Right lobe of liver (tissue), 6 donors: ENCODE measurements around the gene E2F8. TPM values are rescaled to one million over a fixed set of nuclear protein-coding genes. Genes with fewer than 3 reads are reported as not detected.
A peak's percentile ranks its signal among the peaks of the same experiment; 100 is the strongest.
"Not testable (repeated sequence)": the region's sequence is repeated elsewhere in the genome, so short reads cannot be mapped to it uniquely, and the experiment has no call there.

ENCODE experiments used
- ATAC-seq, 4 donors: fragments of 200-7000 bp; cut with Tn5 transposase; one replicate each; pipeline ENCODE4 v1.9.1; 2020; ENCODE audit warnings: mild to moderate bottlenecking in 4 of 4, moderate library complexity in 4 of 4
- DNase-seq, 3 donors: peaks; one replicate each; pipeline ENCODE4 v3.0.0-alpha.2; 2020
- H3K27ac ChIP-seq, 3 donors: fragments of 200-600 bp; one replicate each; pipeline ENCODE4 v1.8.0; 2022
- H3K27me3 ChIP-seq, 2 donors: fragments of 200-600 bp; one replicate each; pipeline ENCODE4 v1.8.0; 2022
- H3K36me3 ChIP-seq, 4 donors: fragments of 200-600 bp; sonication (generic) in 1 of 4; one replicate each; pipeline versions ENCODE4 v1.5.1 to v1.8.0; 2017 to 2022; ENCODE audit warnings: control low read depth in 1 of 4
- H3K4me1 ChIP-seq, 4 donors: fragments of 200-600 bp; sonication (generic) in 1 of 4; one replicate each; pipeline versions ENCODE4 v1.5.1 to v1.8.0; 2017 to 2022; ENCODE audit warnings: control low read depth in 1 of 4
- H3K4me3 ChIP-seq, 3 donors: fragments of 200-600 bp; one replicate each; pipeline ENCODE4 v1.8.0; 2022
- H3K9me3 ChIP-seq, 4 donors: fragments of 200-600 bp; sonication (generic) in 1 of 4; one replicate each; pipeline versions ENCODE4 v1.5.1 to v1.8.0; 2017 to 2022; ENCODE audit warnings: control low read depth in 1 of 4
- POLR2A ChIP-seq: fragments of 450-650 bp; IDR thresholded peaks from one replicate; pipeline ENCODE4 v1.6.1; 2017; ENCODE audit warnings: antibody characterized with exemption, mild to moderate bottlenecking
- WGBS: methylation state at CpG from one replicate; pipeline ENCODE4 v1.1.6; 2018; ENCODE audit warnings: low coverage, low lambda C conversion rate; ENCODE audit not compliant: insufficient coverage; ENCODE audit errors: missing lambda C conversion rate; 5-methylcytosine and 5-hydroxymethylcytosine counted together
- intact Hi-C, 2 donors: fragments of 100-400 bp; cut with DNase I; formaldehyde crosslinking; loops; one replicate each; pipeline versions ENCODE4 v1.11.2 to v1.14.1; 2022
- total RNA-seq, 6 experiments: library from RNA; depleted of rRNA in 2 of 6; stranded (reverse); fragments of >200 nt in 2 of 6; fragmentation: NEBNext Ultra II Directional in 3 of 6; extraction: Animal tissue kit (Norgen Biotek cat#: 25700) in 3 of 6; gene quantifications; one replicate each; pipeline versions ENCODE4 v1.1.0 to v1.2.4, GENCODE V29; 2016 to 2023
- TF ChIP-seq, protein P1 (sequence below), 4 donors: fragments of 200-600 bp in 3 of 4; fragments of 450-650 bp in 1 of 4; IDR thresholded peaks; one replicate each; pipeline versions ENCODE4 v1.5.1 to v1.8.0; 2016 to 2022; ENCODE audit warnings: antibody characterized with exemption in 4 of 4, mild to moderate bottlenecking in 2 of 4
- donor health status: DM: no; HTN: yes; CAD: no.
- donor health status: DM: no; HTN: no; CAD: no.
- donor health status: DM: no; HTN: no; CAD: no.
- donor health status: DM: no; HTN: yes; CAD: no.
- donor health status: DM: no; HTN: yes; CAD: no.

The E2F8 gene
- total RNA-seq, 6 experiments from 2014 or later: 0.19 to 2.0 (median 0.49) TPM; not detected in 1

DNA sequence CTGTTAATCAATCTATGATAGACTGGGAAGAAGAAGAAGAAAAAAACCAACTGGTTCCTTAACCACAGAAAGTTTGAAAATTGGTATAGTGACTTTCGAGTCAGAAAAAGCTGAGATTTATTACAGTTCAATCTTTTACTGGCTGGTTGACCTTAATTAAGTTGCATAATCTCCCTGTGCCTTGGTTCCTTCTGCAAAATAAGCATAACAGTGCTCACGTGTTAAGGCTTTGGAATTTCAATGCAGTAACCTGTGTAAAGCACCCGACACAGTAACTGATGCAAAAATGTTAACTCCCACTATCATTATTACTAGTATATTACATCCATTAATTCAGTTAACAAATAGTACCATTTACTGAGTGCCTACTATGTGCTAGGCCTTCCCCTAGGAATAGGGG, 22.6 kb upstream of the E2F8 start:
- no peak overlapping the region for H3K27ac ChIP-seq
- no peaks in the 10 kb centered on the region for H3K9me3 ChIP-seq
- intact Hi-C loops: no loop called here
- DNase-seq (no peak), ATAC-seq (no peak)
- H3K4me1 ChIP-seq: no peaks in the 10 kb centered on the region
- TF ChIP-seq, protein P1, sequence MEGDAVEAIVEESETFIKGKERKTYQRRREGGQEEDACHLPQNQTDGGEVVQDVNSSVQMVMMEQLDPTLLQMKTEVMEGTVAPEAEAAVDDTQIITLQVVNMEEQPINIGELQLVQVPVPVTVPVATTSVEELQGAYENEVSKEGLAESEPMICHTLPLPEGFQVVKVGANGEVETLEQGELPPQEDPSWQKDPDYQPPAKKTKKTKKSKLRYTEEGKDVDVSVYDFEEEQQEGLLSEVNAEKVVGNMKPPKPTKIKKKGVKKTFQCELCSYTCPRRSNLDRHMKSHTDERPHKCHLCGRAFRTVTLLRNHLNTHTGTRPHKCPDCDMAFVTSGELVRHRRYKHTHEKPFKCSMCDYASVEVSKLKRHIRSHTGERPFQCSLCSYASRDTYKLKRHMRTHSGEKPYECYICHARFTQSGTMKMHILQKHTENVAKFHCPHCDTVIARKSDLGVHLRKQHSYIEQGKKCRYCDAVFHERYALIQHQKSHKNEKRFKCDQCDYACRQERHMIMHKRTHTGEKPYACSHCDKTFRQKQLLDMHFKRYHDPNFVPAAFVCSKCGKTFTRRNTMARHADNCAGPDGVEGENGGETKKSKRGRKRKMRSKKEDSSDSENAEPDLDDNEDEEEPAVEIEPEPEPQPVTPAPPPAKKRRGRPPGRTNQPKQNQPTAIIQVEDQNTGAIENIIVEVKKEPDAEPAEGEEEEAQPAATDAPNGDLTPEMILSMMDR (IDR thresholded peaks at IDR 0.05): no peak
- no peak for TF ChIP-seq POLR2A
- WGBS: 52% methylated on average over 3 of the region's 3 CpGs
- H3K36me3 ChIP-seq: no peaks in the 10 kb centered on the region
- no peak overlapping the region for H3K4me3 ChIP-seq
- H3K27me3 ChIP-seq: no peaks in the 10 kb centered on the region

DNA sequence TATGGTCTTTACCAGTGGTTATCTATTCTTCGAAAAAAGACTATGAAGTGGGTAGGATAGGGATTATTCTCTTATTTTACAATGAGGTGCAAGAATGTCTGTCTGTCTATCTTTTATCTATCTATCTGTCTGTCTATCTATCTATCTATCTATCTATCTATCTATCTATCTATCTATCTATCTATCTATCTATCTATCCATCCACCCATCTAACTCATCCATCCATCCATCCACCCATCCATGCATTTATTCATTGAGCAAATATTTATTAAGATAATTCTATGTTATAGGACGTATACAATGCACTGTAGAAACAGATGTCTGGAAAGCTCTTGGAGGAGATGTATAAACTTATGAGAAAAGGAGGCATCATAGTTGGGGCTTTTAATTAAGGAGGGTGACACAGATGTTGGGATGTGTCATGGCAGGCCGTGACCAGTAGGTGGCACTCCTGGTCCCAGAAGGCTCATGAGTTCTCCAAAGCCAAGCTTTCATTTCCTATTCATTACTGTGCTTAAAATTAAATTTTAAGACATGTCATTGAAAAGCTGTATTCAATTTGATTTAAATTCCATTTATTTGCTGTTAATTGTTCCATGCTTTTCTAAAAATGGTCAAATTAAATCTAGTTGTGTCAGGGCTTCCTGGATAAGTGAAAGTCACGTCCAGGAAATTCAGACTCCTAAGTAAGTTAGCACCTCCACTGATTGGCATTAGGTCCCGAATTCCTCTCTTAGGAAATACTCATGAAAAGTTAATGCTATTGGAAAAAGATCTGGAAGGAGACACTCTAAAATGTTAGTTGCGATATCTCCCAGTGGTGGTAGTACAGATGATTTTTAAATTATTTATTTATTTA, 19.0 kb upstream of the E2F8 start:
- intact Hi-C loops: no loop called here
- Histone ChIP-seq H3K9me3 (no peaks in the 10 kb centered on the region), H3K27ac (no peak overlapping the region), H3K4me3 (peak overlapping the region in 2 of 3 donors; percentile 24 to 25), H3K27me3 (no peaks in the 10 kb centered on the region), H3K4me1 (no peaks in the 10 kb centered on the region), H3K36me3 (no peaks in the 10 kb centered on the region)
- ATAC-seq (peak; percentile 96 to 99 (median 98)), DNase-seq (peak; percentile 65 to 75 (median 68))
- TF ChIP-seq POLR2A: no peak
- TF ChIP-seq, protein P1 (IDR thresholded peaks at IDR 0.05): peak; percentile 82 to 98 (median 94)
- 32% methylated on average over 6 of the region's 6 CpGs for WGBS

DNA sequence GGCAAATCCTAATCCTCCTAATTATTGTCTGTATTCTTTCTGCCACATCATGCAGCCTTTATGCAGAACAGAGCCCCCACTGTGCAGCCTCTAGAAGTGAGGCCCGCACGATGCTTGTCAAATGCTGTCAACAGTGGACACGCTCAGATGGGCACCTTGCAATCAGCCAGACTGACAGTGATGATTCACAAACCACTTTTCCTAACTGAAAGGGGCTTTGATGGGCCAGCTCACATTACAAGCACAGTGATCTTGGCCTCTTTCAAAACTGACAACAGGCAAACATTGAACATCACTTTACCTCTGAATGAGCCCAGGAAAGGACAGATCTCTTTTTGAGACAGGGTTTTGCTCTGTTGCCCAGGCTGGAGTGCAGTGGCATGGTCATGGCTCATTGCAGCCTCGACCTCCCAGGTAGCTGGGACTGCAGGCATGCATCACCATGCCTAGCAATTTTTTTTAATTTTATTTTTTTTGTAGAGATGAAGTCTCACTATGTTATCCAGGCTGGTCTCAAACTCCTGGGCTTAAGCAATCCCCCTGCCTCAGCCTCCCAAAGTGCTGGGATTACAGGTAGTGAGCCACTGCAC, 18.0 kb upstream of the E2F8 start:
- 88% methylated on average over 4 of the region's 4 CpGs for WGBS
- H3K4me3 ChIP-seq: no peak overlapping the region
- H3K9me3 ChIP-seq: no peaks in the 10 kb centered on the region
- no peaks in the 10 kb centered on the region for H3K4me1 ChIP-seq
- ATAC-seq (no peak), DNase-seq (no peak)
- intact Hi-C loops: no loop called here
- no peaks in the 10 kb centered on the region for H3K36me3 ChIP-seq
- no peaks in the 10 kb centered on the region for H3K27me3 ChIP-seq
- H3K27ac ChIP-seq: no peak overlapping the region
- TF ChIP-seq POLR2A: no peak
- TF ChIP-seq, protein P1 (IDR thresholded peaks at IDR 0.05): no peak

DNA sequence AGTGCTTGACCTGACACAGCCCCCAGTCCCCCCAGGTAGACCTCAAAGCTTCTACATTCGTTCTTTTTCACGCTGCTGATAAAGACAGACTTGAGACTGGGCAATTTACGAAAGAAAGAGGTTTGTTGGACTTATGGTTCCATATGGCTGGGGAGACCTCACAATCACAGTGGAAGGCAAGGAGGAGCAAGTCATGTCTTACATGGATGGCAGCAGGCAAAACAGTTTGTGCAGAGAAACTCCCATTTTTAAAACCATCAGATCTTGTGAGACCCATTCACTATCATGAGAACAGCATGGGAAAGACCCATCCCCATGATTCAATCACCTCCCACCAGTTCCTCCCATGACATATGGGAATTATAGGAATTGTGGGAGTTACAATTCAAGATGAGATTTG, 13.7 kb upstream of the E2F8 start:
- H3K4me1 ChIP-seq, ATAC-seq, intact Hi-C loops, H3K9me3 ChIP-seq, H3K27me3 ChIP-seq, DNase-seq, H3K4me3 ChIP-seq, H3K27ac ChIP-seq, H3K36me3 ChIP-seq: not testable (repeated sequence)
- WGBS: 58% methylated on average over 3 of the region's 3 CpGs

DNA sequence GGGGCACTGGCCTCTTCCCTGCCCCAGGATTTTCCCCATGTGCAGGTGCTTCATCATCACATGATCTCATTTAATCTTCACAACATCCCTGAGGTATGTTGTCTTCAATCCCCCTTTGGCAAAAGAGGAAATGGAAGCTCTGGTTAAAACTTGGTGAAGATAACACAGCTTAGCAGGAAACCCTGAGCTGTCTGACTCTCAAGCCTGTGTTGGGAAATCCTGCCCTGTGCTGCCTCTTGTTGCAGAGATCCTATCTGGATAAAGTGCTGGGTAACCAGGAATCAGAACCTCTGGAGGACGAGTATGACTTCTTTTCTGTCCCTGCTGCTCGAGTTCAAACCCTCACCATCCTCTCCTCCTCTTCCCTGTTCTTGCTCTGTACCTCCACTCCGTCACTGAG, 13.1 kb upstream of the E2F8 start:
- Histone ChIP-seq H3K4me3 (no peak overlapping the region), H3K27ac (no peak overlapping the region), H3K4me1 (no peaks in the 10 kb centered on the region), H3K36me3 (no peaks in the 10 kb centered on the region), H3K27me3 (no peaks in the 10 kb centered on the region), H3K9me3 (no peaks in the 10 kb centered on the region)
- no peak for TF ChIP-seq POLR2A
- TF ChIP-seq, protein P1 (IDR thresholded peaks at IDR 0.05): no peak
- 63% methylated on average over 3 of the region's 3 CpGs for WGBS
- intact Hi-C loops: no loop called here
- DNase-seq: no peak
- ATAC-seq: no peak
